HG03135 (cell line): ENCODE results near the gene RELN.
"Not testable (repeated sequence)": the region's sequence is repeated elsewhere in the genome, so short reads cannot be mapped to it uniquely, and the experiment has no call there.

Experiments used
- ATAC-seq: cut with Tn5 transposase; IDR thresholded peaks from one replicate; pipeline ENCODE4 v1.9.1; 2021; ENCODE audit warnings: mild to moderate bottlenecking, moderate library complexity; ENCODE audit not compliant: unreplicated experiment

Gene RELN

GRCh38 chr7:103532955-103533354, 456.5 kb downstream of the RELN start:
- ATAC-seq = no peak

DNA sequence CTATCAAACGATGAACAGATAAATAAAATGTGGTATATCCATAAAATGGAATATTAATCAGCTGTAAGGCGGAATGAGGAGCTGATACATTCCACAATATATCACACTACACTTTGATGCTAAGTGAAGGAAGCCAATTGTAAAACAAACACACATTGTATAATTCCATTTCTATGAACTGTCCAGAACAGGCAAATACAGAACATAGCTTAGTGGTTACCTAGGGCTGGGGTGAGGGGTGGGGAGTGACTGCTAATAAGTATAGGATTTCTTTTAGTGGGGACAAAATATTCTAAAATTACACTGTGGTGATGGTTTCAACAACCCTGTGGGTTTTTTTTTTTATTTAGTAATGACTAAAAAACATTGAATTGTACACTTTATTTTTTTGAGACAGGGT, 461.3 kb downstream of the RELN start:
- no peak for ATAC-seq

DNA sequence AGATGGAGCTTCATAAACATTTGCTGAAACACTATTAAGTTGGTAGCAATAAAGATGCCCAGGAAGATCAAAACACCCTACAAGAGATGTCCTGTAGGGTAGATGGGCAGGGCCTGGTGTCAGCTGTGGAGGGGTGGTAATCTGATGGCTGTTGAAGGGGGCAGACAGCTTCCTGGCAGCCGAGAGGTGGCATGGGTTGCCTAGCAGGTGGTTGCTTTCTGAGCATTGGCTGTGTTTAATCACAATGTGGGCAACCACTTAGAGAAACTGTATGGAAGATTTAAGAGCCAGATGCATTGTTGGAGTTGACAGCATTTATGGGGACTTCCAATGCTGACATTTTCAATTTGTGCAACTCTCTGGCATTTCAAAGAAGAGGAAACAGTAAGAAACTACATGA, 463.5 kb downstream of the RELN start:
- ATAC-seq = no peak

DNA sequence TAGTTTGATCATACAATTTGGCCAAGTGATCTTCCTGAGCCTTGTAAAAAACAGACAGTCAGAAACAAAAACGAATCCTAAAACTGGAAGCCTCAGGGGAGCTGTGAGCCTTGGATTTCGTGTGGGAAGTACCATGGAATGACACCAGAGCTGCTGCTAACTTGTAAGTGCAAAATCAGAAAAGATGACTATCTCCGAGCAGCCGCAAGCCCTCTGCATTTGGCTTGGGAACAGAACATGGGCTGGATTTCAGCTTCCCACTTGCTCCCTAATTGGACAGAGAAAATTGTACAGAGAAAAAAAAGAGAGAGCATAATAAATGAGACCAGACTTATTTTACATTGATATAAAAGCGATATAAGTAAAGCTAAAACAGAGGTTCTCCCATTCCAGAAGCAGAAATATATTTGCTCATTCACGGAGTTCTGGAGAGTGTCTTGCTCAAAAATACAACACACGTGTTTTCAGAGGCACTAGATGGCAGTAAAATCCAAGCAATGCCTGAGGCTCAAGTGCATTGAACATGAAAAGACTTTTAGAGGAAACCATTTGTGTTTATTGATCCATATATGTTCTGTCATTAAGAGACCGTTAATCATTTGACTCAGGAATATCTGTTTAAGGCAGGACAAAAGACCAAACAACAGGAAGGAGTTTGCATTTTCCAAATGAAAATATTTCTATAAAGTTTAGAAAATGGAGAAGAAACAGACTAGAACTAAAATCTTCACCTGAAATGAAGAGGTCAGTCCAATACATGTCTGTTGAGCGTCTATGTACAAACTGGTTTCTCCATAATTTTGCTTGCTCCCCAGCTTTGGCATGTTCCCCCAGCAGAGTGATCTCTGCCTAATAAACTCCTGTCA, 465.2 kb downstream of the RELN start:
- no peak for ATAC-seq

GRCh38 chr7:103521937-103522336, 467.5 kb downstream of the RELN start:
- no peak for ATAC-seq

- no peak for ATAC-seq
Observed at GRCh38 chr7:103504505-103505135, 484.8 kb downstream of the RELN start.

GRCh38 chr7:103501206-103501605, 488.3 kb downstream of the RELN start:
- no peak for ATAC-seq

DNA sequence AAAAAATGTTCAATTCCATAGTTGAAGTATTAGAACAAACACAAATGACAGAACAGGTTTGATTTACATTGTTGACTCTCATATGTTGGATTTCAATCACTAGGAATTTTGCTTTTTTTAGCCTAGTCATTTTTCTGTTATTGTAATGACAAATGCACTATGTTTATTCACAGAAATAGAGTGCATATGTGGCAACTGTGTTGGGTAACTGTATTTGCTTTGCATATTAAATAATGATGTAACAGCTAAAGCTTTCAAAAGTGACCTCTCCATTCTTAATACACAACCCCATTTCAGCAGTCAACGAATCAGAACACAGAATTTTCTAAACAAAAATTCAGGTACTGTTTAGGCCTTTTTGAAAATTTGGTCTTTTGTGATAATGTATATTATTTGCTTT, 489.5 kb downstream of the RELN start:
- ATAC-seq = no peak

DNA sequence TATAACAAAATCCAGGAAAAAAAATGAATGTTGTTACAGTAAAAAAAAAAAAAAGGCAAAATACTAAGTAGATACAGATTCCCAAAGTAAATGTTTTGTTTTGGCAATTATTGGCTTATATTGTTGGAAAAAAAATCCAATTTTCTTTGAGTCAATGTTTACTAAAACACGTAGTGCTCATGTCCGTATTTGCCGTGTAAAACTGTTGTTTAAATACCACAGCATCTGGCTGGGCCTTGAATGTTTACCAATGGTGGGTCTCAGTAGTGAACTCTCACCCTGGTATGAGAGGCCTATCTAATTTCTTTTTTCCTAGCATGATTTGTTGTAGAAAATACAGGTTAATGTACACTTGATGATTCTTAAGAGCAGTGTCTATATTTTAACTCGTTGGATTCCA, 502.0 kb downstream of the RELN start:
- no peak for ATAC-seq

DNA sequence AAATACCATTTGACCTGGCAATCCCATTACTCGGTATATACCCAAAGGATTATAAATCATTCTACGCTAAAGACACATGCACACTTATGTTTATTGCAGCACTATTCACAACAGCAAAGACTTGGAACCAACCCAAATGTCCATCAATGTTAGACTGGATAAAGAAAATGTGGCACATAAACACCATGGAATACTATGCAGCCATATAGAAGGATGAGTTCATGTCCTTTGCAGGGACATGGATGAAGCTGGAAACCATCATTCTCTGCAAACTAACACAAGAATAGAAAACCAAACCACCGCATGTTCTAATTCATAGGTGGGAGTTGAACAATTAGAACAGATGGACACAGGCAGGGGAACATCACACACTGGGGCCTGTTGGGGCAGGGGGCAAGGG, 502.6 kb downstream of the RELN start:
- not testable (repeated sequence) for ATAC-seq

DNA sequence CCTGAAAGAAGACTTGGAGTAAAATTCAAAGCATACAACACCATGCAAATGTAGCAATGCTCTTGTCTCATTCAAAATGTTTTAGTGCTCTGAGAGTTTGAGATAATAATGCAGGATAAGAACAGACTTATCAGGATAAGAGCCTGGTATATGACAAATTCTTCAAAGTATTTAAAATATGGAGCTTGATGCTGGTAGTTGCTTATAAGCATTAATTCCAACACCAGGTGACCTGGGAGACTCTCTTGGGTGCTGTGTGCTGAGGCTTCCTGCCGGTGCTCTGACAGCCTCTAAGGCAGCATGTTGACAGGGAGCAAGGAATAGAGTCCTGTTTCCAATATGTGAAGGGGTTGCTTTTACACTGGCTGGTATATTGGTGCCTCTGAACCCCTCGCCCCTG, 508.7 kb downstream of the RELN start:
- ATAC-seq = no peak

GRCh38 chr7:103474956-103475355, 514.5 kb downstream of the RELN start:
- ATAC-seq = no peak

DNA sequence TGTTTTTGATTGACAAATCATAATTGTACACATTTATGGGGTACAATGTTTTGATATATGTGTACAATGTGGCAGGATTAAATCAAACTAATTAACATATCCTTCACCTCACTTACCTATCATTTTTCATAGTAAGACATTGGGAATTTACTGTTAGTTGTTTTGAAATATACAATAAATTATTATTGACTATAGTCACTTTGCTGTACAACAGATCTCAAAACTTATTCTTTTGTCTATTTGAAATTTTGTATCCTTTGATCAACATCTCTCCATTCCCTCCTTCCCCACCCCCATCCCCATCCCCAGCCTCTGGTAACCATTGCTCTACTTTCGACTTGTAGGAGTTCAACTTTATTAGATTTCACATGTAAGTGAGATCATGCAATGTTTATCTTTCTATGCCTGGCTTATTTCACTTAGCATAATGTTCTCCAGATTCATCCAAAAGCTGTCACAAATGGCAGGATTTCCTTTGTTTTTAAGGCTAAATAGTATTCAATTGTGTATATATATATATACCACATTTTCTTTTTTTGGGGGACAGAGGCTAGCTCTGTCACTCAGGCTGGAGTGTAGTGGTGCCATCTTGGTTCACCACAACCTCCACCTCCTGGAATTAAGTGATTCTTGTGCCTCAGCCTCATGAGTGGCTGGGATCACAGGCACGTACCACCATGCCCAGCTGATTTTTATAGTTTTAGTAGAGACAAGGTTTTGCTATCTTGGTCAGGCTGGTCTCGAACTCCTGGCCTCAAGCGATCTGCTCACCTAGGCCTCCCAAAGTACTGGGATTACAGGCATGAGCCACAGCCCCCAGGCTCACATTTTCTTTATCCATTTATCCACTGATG, 520.1 kb downstream of the RELN start:
- no peak for ATAC-seq

DNA sequence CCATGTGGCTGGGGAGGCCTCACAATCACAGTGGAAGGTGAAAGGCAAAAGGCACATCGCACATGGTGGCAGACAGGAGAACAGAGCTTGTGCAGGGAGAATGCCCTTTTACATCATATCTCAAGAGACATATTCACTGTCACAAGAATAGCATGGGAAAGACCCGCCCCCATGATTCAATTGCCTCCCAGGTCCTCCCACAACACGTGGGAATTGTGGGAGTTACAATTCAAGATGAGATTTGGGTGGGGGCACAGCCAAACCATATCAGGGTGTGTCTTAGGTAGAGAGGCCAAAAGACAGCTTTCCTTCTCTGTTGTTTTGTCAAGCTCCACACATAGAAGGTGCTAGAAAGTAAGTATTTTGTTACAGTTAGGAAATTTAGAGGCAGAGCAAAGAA, 522.6 kb downstream of the RELN start:
- ATAC-seq = no peak

GRCh38 chr7:103462358-103462757, 527.1 kb downstream of the RELN start:
- ATAC-seq = no peak

DNA sequence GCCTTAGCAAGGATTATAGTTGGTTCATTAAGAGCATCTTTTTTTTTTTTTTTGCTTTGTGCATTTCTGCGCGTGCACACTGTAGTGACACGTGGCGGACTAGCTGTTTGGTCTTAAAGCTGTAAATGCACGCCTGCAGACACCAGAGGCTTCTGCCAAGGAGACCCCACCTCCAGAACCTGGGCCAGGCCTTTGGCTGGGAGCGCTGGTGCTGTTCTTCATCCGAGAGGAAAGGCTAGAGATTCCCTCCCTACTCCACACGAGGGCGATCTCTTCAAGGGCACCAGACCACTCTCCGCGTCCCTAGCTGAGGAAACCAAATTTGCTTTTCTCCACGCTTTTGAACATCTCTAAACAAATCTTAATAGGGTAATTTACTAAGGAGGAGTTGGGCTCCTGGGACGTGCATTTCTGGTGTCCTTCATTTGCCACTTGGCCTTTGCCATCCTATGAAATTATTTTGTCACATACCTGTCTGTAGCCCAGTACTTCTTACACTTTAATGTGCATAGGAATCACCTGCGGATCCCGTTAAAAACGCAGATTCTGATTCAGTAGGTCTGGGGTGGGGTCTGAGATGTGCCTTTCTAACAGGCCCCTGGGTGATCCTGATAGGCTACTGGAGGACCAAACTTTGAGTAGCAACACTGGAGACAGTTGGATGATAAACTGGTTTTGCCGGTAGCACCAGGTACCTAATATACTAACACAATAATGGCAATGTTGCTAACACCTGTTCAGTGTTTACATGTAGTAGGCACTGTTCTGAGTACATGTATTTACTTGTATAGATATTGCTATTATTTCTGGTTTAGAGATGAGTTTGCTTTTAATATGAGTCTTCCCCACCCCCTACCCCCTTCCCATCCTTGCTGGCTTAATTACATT, 542.1 kb downstream of the RELN start:
- no peak for ATAC-seq

- peak; percentile 73 for ATAC-seq
Observed at GRCh38 chr7:103446049-103446520, 543.4 kb downstream of the RELN start, which contains the start of gene SLC26A5. TSS of gene SLC26A5 (minus strand) at chr7:103446207. CDS start at chr7:103421514, 24,693 bp downstream.

DNA sequence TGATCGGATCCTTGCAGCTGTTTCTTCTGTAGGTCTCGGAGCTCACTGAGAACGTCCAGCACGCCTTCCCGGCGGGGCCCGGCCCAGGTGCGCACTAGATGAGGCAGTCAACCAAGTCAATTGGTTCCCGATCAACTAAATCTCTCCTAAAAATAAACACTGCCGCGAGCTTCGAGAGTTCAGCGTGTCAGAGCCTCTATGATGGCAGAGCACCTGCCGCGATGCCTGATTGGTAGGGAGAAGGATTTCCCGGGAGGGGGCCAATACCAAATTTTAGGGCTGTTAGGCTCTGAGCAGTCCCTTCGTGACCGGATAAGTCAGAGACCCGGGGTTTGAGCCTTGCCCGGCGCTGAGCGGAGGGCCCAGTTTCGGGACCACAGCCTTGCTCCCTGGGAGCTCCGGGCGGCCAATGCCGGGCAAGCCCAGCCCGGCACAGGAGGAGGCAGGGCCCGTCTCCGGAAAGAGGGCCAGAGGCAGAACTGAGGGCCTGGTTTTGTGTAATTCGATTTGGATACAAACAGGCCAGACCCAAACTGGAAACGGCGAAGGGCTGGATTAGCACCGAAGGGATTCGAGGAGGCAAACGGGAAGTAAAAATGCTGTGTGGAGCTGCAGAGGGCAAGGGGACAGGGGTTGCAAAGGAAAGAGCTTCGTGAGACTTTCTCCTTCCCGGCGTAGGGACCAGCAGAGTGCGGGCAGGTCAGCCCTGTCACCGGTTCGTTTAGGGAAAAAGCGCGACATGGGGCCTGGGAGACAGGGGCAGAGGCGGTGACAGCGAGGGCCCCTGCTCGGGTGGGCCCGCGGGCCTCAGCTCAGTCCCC, 544.0 kb downstream of the RELN start:
- ATAC-seq = no peak

DNA sequence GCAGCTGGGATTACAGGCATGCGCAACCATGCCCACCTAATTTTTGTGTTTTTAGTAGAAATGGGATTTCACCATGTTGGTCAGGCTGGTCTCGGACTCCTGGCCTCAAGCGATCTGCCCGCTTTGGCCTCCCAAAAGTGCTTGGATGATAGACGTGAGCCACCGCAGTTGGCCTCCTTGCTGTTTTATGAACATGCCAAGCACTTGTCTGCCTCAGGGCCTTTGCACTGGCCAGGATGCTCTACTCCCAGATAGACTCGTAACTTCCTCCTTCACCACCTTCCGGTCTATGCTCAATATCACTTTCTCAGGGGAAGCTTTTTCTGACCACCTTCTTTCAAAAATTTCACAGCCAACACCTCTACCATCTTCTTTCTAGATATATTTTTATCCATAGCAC, 549.8 kb downstream of the RELN start:
- ATAC-seq = no peak
